Measurements from ENCODE around the gene CYP1A2. TPM values are rescaled to one million over a fixed set of nuclear protein-coding genes. Genes with fewer than 3 reads are reported as not detected.

The CYP1A2 gene
- total RNA-seq, 1 donor from 2014 or later, result not detected

- TF ChIP-seq CTCF (conservative IDR thresholded peaks at IDR 0.05), result no peak
- Mint-ChIP-seq H3K27me3 (ENCODE audit: low read depth) (peaks cover 4% of the 10 kb centered on the region), H3K4me3 (no peak overlapping the region), H3K27ac (ENCODE audit: unreplicated experiment) (peak overlapping the region; percentile 35), H3K36me3 (ENCODE audit: low read depth) (no peaks in the 10 kb centered on the region), H3K4me1 (peaks cover 4% of the 10 kb centered on the region), H3K9me3 (no peaks in the 10 kb centered on the region)
- no peak for DNase-seq (ENCODE audit: low read depth, low spot score)
Observed at GRCh38 chr15:74754593-74755215, 6.1 kb downstream of the CYP1A2 start.

- Mint-ChIP-seq H3K4me3 (no peak overlapping the region), H3K9me3 (no peaks in the 10 kb centered on the region), H3K36me3 (ENCODE audit: low read depth) (no peaks in the 10 kb centered on the region), H3K27ac (ENCODE audit: unreplicated experiment) (peak overlapping the region; percentile 67), H3K27me3 (ENCODE audit: low read depth) (peaks cover 7% of the 10 kb centered on the region), H3K4me1 (peaks cover 13% of the 10 kb centered on the region)
- TF ChIP-seq CTCF (conservative IDR thresholded peaks at IDR 0.05), result no peak
- DNase-seq (ENCODE audit: low read depth, low spot score), result no peak
Observed at GRCh38 chr15:74758736-74759135, 10.1 kb downstream of the CYP1A2 start.

DNA sequence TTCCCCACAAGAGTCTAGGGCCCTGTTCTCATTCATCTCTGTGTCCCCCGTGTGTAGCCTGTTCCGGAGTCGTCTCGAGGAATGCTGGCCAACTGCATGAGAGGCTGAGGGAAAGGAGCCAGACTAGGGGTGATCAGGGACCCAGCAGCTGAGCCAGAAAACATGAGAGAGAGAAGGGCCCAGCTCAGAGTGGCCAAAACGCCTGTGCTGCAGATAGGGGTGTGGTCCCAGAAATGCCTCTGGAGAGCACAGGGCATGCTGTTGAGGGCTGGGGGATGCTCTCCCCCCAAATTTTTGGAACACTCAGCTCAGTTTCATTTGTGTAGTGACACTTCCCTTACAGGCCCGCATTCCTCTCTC is 14.1 kb downstream of the CYP1A2 start:
- H3K9me3 Mint-ChIP-seq, result no peaks in the 10 kb centered on the region
- peaks cover 13% of the 10 kb centered on the region for H3K4me1 Mint-ChIP-seq
- no peak for DNase-seq (ENCODE audit: low read depth, low spot score)
- TF ChIP-seq CTCF (conservative IDR thresholded peaks at IDR 0.05), result no peak
- no peaks in the 10 kb centered on the region for H3K36me3 Mint-ChIP-seq (ENCODE audit: low read depth)
- peaks cover 7% of the 10 kb centered on the region for H3K27me3 Mint-ChIP-seq (ENCODE audit: low read depth)
- peak overlapping the region; percentile 60 for H3K27ac Mint-ChIP-seq (ENCODE audit: unreplicated experiment)
- no peak overlapping the region for H3K4me3 Mint-ChIP-seq

DNA sequence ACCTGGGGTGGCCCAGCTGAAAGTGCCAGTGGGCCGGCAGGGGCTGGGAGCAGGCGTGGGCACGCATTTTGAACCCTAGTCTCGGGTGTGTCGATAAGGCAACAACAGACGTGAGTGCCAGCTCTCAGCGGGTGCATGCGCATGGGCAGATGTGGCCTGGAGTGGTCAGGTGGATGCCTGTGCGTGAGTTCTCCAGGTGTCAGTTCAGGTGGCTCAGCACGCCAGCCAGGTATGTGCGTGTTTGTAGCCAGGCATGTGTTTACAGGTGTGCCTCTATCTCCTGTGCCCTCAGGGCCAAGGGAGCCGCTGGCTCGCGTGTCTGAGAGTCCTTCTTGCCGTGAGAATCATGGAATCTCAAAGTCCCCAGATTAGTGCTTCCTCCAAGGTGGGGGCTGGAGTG is 14.8 kb downstream of the CYP1A2 start:
- Mint-ChIP-seq H3K36me3 (ENCODE audit: low read depth) (no peaks in the 10 kb centered on the region), H3K4me3 (no peak overlapping the region)
- no peak for TF ChIP-seq CTCF (conservative IDR thresholded peaks at IDR 0.05)

GRCh38 chr15:74767167-74768098 is 18.8 kb downstream of the CYP1A2 start:
- H3K27me3 Mint-ChIP-seq (ENCODE audit: low read depth), result peaks cover 4% of the 10 kb centered on the region
- H3K36me3 Mint-ChIP-seq (ENCODE audit: low read depth), result no peaks in the 10 kb centered on the region
- TF ChIP-seq CTCF (conservative IDR thresholded peaks at IDR 0.05), result no peak
- no peak for DNase-seq (ENCODE audit: low read depth, low spot score)
- H3K4me3 Mint-ChIP-seq, result no peak overlapping the region
- H3K27ac Mint-ChIP-seq (ENCODE audit: unreplicated experiment), result no peak overlapping the region
- H3K4me1 Mint-ChIP-seq, result peaks cover 20% of the 10 kb centered on the region
- no peaks in the 10 kb centered on the region for H3K9me3 Mint-ChIP-seq

More for the DNA sequence above, 14.8 kb downstream of the CYP1A2 start:
- Mint-ChIP-seq H3K9me3 (no peaks in the 10 kb centered on the region), H3K4me1 (peaks cover 13% of the 10 kb centered on the region), H3K27ac (ENCODE audit: unreplicated experiment) (no peak overlapping the region), H3K27me3 (ENCODE audit: low read depth) (peaks cover 7% of the 10 kb centered on the region)
- no peak for DNase-seq (ENCODE audit: low read depth, low spot score)
